ENCODE measurements around the gene ADAMTSL4. TPM values are rescaled to one million over a fixed set of nuclear protein-coding genes. Genes with fewer than 3 reads are reported as not detected.
"Not testable (repeated sequence)": the region's sequence is repeated elsewhere in the genome, so short reads cannot be mapped to it uniquely, and the experiment has no call there.

The ADAMTSL4 gene
- total RNA-seq, 6 experiments from 2014 or later, result 20.5 to 35.2 (median 31.5) TPM

- TF ChIP-seq, protein P1, sequence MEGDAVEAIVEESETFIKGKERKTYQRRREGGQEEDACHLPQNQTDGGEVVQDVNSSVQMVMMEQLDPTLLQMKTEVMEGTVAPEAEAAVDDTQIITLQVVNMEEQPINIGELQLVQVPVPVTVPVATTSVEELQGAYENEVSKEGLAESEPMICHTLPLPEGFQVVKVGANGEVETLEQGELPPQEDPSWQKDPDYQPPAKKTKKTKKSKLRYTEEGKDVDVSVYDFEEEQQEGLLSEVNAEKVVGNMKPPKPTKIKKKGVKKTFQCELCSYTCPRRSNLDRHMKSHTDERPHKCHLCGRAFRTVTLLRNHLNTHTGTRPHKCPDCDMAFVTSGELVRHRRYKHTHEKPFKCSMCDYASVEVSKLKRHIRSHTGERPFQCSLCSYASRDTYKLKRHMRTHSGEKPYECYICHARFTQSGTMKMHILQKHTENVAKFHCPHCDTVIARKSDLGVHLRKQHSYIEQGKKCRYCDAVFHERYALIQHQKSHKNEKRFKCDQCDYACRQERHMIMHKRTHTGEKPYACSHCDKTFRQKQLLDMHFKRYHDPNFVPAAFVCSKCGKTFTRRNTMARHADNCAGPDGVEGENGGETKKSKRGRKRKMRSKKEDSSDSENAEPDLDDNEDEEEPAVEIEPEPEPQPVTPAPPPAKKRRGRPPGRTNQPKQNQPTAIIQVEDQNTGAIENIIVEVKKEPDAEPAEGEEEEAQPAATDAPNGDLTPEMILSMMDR (IDR thresholded peaks at IDR 0.05), result no peak
- no peak for TF ChIP-seq POLR2A (IDR thresholded peaks at IDR 0.05)
- H3K36me3 ChIP-seq, result peaks cover 0 to 7% (median 5%) of the 10 kb centered on the region in 4 donors
- H3K27ac ChIP-seq, result no peak overlapping the region
- DNase-seq (no peak), ATAC-seq (no peak)
- intact Hi-C loops (cut with DNase I), result no loop called here
- H3K27me3 ChIP-seq, result no peaks in the 10 kb centered on the region
- H3K4me3 ChIP-seq, result no peak overlapping the region
- WGBS (ENCODE audit: insufficient coverage, low coverage, low lambda C conversion rate, missing lambda C conversion rate), result 69% methylated on average over 2 of the region's 2 CpGs
- H3K9me3 ChIP-seq, result no peaks in the 10 kb centered on the region
- H3K4me1 ChIP-seq, result peaks cover 0 to 5% (median 1%) of the 10 kb centered on the region in 4 donors
These were observed 33.2 kb downstream of the ADAMTSL4 start for GRCh38 chr1:150582371-150582770.

DNA sequence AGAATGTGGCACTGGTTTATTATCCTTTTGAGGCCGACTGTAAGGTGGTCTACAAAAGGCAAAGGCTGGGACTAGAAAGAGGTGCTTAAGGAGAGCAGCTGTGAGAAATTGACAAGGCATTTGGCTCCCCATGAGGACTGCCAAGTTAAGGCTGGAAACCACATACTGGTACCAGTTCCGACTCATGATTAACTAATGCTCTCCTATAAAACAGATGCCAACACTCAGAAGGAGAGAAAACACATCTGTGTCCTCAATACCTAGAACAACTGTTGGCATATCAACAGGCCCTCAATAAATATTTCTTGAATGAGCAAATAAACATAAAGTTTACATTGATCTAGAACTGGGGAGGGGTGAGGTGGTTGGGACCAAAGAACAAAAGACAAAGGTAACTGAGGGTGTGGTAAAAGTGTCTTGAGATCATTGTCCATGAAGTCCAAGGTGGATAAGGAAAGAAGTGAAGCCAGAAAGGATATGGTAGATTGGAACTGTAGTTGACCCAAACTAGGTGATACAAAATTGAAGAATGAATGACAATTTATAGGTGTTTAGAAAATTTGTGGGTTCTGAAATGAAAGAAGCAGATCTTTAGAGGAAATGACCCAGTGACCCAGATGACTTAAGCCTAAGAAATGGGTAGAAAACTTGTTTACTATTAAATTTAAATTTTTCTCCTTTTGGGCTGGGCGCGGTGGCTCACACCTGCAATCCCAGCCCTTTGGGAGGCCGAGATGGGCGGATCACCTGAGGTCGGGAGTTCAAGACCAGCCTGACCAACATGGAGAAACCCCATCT lies 47.1 kb downstream of the ADAMTSL4 start:
- no peak overlapping the region for H3K4me3 ChIP-seq
- DNase-seq (no peak), ATAC-seq (no peak)
- no peaks in the 10 kb centered on the region for H3K36me3 ChIP-seq
- H3K27ac ChIP-seq, result no peak overlapping the region
- no peaks in the 10 kb centered on the region for H3K27me3 ChIP-seq
- 86% methylated on average over 7 of the region's 7 CpGs for WGBS (ENCODE audit: insufficient coverage, low coverage, low lambda C conversion rate, missing lambda C conversion rate)
- intact Hi-C loops (cut with DNase I), result no loop called here
- H3K4me1 ChIP-seq, result peaks cover 0 to 5% (median 0%) of the 10 kb centered on the region in 4 donors
- TF ChIP-seq POLR2A (IDR thresholded peaks at IDR 0.05), result no peak
- H3K9me3 ChIP-seq, result no peaks in the 10 kb centered on the region

DNA sequence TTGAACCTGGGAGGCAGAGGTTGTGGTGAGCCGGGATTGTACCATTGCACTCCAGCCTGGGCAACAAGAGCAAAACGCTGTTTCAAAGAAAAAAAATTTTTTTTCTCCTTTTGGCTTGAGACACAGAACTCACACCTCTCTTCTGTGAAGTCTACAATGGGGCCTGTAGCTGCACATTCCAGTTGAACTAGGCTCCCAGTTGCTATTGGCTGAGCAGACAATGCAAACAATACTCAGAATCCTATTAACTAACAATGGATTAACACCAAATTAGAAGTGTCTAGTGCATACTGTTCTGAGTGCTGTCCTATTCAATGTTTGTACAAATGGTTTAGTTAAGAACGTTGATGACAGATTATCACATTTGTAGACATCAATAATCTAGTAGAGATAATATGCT lies 47.8 kb downstream of the ADAMTSL4 start:
- TF ChIP-seq, protein P1 (IDR thresholded peaks at IDR 0.05), result no peak
- TF ChIP-seq POLR2A (IDR thresholded peaks at IDR 0.05), result no peak
- intact Hi-C loops (cut with DNase I), result no loop called here
- DNase-seq (no peak), ATAC-seq (no peak)
- Histone ChIP-seq H3K4me1 (peaks cover 0 to 5% (median 0%) of the 10 kb centered on the region in 4 donors), H3K27me3 (no peaks in the 10 kb centered on the region), H3K9me3 (no peaks in the 10 kb centered on the region), H3K4me3 (no peak overlapping the region), H3K27ac (no peak overlapping the region), H3K36me3 (no peaks in the 10 kb centered on the region)
- WGBS (ENCODE audit: insufficient coverage, low coverage, low lambda C conversion rate, missing lambda C conversion rate), result 73% methylated on average over 3 of the region's 3 CpGs

GRCh38 chr1:150598346-150598745 lies 49.1 kb downstream of the ADAMTSL4 start:
- H3K27me3 ChIP-seq; H3K4me1 ChIP-seq; H3K4me3 ChIP-seq; intact Hi-C loops (cut with DNase I); H3K9me3 ChIP-seq; H3K36me3 ChIP-seq; DNase-seq; ATAC-seq; H3K27ac ChIP-seq: not testable (repeated sequence)
- WGBS (ENCODE audit: insufficient coverage, low coverage, low lambda C conversion rate, missing lambda C conversion rate), result 83% methylated on average over 3 of the region's 4 CpGs

- Histone ChIP-seq H3K4me1 (peaks cover 0 to 18% (median 6%) of the 10 kb centered on the region in 4 donors), H3K36me3 (no peaks in the 10 kb centered on the region), H3K4me3 (no peak overlapping the region), H3K27me3 (no peaks in the 10 kb centered on the region), H3K9me3 (no peaks in the 10 kb centered on the region), H3K27ac (peak overlapping the region in 1 of 3 donors; percentile 54)
- intact Hi-C loops (cut with DNase I), result no loop called here
- no peak for TF ChIP-seq POLR2A (IDR thresholded peaks at IDR 0.05)
- TF ChIP-seq, protein P1 (IDR thresholded peaks at IDR 0.05), result no peak
- DNase-seq (no peak), ATAC-seq (no peak)
These were observed 52.3 kb downstream of the ADAMTSL4 start for GRCh38 chr1:150601540-150601939.

DNA sequence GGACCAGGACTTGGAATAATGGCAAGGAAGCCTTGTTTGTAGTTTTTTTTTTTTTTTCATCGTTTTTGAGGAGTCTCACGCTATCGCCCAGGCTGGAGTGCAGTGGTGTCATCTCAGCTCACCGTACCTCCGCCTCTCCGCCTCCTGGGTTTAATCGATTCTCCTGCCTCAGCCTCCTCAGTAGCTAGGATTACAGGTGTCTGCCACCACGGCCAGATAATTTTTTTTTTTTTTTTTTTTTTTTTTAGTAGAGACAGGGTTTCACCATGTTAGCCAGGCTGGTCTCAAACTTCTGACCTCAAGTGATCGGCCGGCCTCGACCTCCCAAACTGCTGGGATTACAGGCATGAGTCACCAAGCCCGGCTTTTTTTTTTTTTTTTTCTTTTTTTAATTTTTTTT lies 53.2 kb downstream of the ADAMTSL4 start:
- intact Hi-C loops (cut with DNase I); DNase-seq; H3K9me3 ChIP-seq; H3K27me3 ChIP-seq; ATAC-seq; H3K4me3 ChIP-seq; H3K36me3 ChIP-seq: not testable (repeated sequence)
- WGBS (ENCODE audit: insufficient coverage, low coverage, low lambda C conversion rate, missing lambda C conversion rate), result 86% methylated on average over 10 of the region's 12 CpGs
- peak overlapping the region in 1 of 3 donors; percentile 54 for H3K27ac ChIP-seq
- peaks cover 0 to 18% (median 6%) of the 10 kb centered on the region in 4 donors for H3K4me1 ChIP-seq
